Measurements from ENCODE around the gene CPA4.
"Not testable (repeated sequence)": the region's sequence is repeated elsewhere in the genome, so short reads cannot be mapped to it uniquely, and the experiment has no call there.

Gene CPA4, protein sequence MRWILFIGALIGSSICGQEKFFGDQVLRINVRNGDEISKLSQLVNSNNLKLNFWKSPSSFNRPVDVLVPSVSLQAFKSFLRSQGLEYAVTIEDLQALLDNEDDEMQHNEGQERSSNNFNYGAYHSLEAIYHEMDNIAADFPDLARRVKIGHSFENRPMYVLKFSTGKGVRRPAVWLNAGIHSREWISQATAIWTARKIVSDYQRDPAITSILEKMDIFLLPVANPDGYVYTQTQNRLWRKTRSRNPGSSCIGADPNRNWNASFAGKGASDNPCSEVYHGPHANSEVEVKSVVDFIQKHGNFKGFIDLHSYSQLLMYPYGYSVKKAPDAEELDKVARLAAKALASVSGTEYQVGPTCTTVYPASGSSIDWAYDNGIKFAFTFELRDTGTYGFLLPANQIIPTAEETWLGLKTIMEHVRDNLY

GRCh38 chr7:130292682-130293257 lies at the start of gene CPA4:
Gene CPA4 (plus strand): TSS chr7:130293161. CDS start chr7:130293181, 20 bp downstream.
- peak; percentile 99 for DNase-seq (ENCODE audit: low read depth)

DNA sequence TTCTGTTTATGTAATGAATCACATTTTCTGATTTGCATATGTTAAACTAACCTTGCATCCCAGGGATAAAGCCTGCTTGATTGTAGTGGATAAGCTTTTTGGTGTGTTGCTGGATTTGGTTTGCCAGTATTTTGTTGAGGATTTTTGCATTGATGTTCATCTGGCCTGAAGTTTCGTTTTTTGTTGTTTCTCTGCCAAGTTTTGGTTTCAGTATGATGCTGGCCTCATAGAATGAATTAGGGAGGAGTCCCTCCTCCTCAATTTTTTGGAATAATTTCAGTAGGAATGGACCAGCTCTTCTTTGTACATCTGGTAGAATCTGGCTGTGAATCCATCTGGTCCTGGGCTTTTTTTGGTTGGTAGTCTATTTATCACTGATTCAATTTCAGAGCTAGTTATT lies 49.5 kb upstream of the CPA4 start:
- peak; percentile 8 for DNase-seq (ENCODE audit: low read depth)

- not testable (repeated sequence) for DNase-seq (ENCODE audit: low read depth)
Observed at GRCh38 chr7:130246491-130246890, 46.5 kb upstream of the CPA4 start.

DNA sequence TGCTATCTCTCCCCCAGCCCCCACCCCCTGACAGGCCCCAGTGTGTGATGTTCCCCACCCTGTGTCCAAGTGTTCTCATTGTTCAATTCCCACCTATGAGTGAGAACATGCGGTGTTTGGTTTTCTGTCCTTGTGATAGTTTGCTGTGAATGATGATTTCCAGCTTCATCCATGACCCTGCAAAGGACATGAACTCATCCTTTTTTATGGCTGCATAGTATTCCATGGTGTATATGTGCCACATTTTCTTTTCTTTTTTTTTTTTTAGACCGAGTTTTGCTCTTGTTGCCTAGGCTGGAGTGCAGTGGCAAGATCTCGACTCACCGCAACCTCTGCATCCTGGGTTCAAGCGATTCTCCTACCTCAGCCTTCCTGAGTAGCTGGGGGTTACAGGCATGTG lies 44.1 kb upstream of the CPA4 start:
- not testable (repeated sequence) for DNase-seq (ENCODE audit: low read depth)

DNA sequence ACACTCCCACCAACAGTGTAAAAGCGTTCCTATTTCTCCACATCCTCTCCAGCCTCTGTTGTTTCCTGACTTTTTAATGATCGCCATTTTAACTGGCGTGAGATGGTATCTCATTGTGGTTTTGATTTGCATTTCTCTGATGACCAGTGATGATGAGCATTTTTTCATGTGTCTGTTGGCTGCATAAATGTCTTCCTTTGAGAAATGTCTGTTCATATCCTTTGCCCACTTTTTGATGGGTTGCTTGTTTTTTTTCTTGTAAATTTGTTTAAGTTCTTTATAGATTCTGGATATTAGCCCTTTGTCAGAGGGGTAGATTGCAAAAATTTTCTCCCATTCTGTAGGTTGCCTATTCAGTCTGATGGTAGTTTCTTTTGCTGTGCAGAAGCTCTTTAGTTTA lies 43.3 kb upstream of the CPA4 start:
- not testable (repeated sequence) for DNase-seq (ENCODE audit: low read depth)

GRCh38 chr7:130254555-130254954 lies 38.4 kb upstream of the CPA4 start:
- no peak for DNase-seq (ENCODE audit: low read depth)

DNA sequence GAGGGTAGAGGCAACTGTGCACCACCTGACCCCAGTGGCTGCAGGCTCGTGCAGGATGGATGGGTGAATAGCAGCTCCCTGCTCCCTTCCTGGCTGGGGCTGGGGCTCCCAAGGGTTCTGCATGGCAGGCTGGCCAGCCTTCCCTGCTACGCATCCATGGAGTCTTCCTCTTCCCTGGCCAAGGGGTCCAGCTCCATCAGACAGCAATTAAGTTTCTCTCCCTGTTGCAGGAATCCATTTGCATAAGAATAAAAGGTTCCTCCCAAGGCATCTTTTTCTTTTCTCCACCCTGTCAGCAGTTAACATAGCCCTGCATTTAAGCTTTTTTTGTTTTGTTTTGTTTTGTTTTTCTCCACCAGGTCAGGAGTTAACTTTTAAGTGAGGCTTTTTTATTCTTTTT lies 36.3 kb upstream of the CPA4 start:
- DNase-seq (ENCODE audit: low read depth), result no peak

DNA sequence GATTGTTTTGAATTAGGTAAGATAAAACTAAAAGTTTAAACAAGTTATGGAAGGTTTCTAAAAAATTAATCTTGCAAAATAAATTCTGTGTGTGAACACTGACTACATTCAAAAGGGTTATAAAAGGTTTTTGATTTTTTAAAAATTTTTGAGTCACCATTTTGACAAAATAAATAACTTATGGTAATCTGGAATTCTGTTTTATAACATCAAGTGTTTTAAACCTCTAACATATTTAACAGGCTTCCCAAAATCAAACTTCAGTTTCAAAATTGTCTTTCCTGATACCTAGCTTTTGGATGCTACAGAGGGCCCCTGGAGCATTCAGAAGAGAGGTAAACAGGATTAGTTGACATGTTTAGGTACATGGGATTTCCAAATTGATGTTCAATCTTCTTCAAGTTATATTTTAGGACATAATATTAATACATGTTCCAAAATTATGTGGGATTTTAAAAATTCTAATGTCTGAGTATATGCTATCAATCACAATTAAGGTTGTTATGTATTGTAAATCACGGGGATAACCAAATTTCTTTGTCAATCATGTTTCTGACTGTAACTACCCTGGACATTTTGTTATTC lies 34.4 kb upstream of the CPA4 start:
- no peak for DNase-seq (ENCODE audit: low read depth)

- no peak for DNase-seq (ENCODE audit: low read depth)
Observed at GRCh38 chr7:130262448-130262847, 30.5 kb upstream of the CPA4 start.

- DNase-seq (ENCODE audit: low read depth), result no peak
Observed at GRCh38 chr7:130263130-130263529, 29.8 kb upstream of the CPA4 start.

DNA sequence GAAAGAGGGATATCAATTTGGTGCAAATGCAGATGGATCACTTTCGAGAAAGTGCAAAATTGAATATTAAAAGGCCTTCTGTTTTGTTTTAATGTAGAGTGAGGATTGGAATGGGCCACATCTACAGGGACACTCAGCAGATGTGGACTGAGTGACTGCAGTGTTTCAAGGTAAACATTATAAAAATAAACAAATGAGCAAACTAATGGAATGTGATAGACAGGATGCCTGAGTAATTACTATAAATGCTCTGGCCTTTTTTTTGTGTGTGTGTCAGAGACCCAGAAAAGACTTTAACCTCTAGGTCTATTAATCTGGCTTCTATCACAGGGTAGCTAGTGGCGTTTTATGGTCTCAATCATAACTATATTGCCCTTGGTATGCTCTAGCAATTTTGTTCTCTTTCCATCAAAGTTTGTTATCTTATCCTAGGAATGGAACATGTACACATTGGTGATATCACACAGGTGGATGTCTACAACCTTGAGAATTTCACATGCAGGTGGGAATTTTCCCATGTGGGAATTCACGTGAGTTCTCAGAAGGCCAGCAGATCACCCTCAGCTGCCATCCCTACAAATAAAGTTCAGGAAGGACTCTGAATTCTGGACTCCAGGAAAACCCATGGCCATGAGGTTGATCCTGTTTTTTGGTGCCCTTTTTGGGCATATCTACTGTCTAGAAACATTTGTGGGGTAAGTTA lies 26.6 kb upstream of the CPA4 start, which contains the start of gene CPA2:
TSS of gene CPA2 (plus strand) at position 606 of the 703 bp plus-strand sequence. CDS start at position 625, 19 bp downstream.
- DNase-seq (ENCODE audit: low read depth), result no peak

- DNase-seq (ENCODE audit: low read depth), result no peak
Observed at GRCh38 chr7:130266961-130267321, 26.0 kb upstream of the CPA4 start.

- no peak for DNase-seq (ENCODE audit: low read depth)
Observed at GRCh38 chr7:130268463-130269317, 24.3 kb upstream of the CPA4 start.

DNA sequence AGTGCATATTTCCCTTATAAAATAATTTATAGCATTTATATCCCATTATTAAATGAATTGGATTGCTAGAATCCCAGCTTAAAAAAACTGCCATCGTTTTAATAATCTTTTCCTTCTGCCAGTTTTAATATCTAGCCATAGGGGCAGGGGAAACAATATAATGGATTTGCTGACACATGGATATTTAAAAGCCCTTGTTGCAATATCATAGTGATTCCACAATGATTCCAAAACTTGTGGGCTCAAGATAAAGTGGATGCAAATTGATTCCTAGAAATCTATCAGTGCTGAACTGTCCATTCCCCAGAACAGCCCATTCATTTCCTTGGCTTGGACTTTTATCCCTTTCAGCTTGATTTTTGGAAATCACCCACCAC lies 23.7 kb upstream of the CPA4 start:
- DNase-seq (ENCODE audit: low read depth), result no peak

DNA sequence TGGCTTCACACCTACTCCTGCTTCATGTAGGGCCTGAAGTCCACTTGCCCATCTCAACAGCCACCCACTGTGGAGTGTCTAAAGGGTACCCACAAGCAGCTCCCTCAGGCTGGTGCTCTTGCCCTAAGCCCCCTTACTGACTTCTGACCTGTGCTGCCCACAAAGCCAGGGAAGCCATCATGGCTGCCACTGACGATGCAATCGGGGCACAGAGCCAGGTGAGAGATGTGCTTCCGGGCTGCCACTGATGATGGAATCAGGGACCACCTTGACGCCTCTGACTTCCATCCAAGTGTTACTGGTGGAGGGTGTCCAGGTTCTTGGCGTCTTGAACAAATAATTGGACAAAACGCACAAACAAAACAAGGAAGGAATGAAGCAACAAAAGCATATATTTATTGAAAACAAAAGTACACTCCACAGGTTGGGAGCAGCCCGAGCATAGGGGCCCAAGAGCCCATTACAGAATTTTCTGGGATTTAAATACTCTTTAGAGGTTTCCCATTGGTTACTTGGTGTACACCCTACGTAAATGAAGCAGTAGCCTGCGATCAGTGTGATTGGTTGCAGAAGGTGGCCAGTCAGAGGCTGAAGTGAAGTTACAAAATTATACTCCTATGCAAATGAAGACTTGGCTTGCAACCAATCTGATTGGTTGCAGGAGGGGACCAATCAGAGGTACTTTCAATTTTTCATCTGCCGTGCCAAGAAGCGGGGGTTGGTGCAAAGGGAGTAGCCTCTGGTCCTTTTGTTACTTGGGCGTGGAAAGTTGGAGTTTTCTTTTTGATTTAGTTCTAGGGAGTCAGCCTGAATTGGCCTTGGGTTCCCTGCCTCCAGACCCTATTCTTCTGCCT lies 21.8 kb upstream of the CPA4 start:
- DNase-seq (ENCODE audit: low read depth), result no peak

DNA sequence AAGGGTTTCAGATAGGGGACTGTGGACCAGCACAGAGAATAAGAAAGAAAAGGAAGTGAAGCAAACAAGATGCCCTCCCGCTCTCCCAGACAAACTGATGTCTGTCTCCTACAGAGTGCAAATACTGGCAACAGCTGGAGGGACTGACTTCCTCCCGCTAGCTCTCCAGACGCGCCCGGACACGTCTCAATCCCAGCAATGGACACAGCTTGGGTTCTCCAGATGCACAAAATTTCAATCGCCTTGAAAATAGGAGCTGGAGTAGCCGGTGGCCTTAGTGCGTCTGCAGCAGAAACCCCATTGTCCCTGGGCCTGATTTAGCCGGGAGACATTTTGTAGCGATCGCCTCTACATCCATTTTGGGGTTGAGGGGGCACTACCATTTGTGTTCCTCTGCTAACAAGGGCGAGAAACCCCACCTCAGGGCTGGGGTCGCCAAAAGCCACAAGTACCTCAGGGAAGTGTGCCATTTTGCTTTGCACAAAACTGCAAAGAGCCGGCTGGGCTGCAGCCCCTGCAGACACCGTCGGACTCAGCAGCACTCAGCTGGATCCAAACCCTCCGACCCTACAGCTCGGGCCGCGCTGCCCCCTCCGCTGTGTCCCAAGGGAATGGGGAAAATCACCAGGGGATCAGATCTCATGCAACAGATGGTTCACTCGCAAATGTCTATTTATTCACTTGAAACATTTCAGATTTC lies 20.4 kb upstream of the CPA4 start:
- no peak for DNase-seq (ENCODE audit: low read depth)

GRCh38 chr7:130273081-130273932 lies 19.7 kb upstream of the CPA4 start:
- DNase-seq (ENCODE audit: low read depth), result peak; percentile 27

DNA sequence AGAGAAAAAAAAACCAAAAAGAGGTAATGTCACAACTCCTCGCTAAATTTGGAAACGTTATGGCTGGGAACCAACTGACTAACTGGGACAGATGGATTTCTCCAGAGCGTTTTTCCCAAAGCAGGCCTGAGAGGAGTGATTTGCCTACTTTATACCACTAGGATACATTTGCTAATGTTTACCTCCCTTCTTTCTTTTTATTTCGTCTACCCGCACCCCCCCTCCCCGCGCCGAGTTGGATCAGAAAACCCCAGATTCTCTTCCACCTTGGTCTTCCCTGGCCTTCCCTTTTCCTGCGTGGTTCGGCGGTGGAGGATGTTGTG lies 19.1 kb upstream of the CPA4 start:
- DNase-seq (ENCODE audit: low read depth), result peak; percentile 51

- DNase-seq (ENCODE audit: low read depth), result no peak
Observed at GRCh38 chr7:130274296-130274695, 18.7 kb upstream of the CPA4 start.

All from EH (cell line).